ENCODE data around the gene SLC28A3.
A peak's percentile ranks its signal among the peaks of the same experiment; 100 is the strongest.

Gene SLC28A3

GRCh38 chr9:84296146-84296843, 44.3 kb downstream of the SLC28A3 start:
- DNase-seq: no peak

- DNase-seq: no peak
Measured at GRCh38 chr9:84294241-84294950, 46.2 kb downstream of the SLC28A3 start.

DNA sequence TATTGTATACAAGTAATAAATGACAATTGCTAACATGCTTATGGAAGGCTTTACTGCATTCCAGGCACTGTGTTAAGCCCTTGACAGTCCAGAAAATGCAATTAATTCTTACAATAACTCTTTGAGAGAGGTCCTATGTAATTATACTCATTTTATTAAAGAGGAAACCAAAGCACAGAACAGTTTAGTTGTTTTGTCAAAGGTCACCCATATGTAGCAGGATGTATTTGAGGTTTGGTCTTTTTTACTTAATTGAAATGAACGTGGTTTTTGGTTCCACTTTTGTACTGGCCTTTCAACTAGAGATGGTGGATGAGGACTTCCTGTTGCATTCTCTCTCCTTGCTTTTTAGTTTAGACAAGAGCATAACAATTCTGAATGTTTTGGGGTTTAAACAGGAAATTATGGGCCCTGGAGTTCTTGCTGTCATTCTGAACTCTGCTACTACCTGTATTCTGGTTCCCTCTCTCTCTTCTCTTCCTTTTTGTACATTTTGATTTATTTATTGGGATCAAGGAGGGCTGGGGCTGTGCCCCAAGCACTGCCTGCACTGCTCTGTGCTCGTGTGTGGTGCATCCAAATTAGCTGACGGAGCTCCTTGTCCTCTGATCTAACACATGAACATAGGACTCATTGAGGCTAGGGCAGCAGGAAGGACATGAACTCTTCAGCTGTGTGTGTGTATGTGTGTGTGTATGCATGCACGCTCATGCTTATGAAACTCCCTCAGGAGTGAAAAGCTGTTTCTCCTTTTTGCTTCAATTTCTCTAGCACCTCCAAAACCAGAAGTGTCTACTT, 47.4 kb downstream of the SLC28A3 start:
- no peak for DNase-seq

DNA sequence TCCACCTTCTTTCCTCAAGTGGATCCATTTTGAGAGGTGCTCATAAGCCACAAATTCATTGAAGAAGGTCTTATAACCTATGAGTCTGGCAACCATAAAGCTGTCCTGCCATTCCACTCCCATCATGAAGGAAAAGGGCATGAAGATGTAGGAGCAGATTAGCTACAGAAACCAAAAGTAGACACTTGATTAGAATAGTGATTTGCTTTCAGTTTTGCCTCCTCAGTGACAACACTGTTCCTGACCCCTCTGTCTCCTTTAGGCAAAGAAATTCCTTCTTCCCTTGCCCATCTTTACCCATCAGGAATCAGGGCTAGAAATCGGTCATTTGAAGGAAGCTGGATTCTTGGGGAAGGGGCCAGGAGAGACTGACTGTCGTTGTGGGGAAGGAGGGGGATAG, 55.2 kb downstream of the SLC28A3 start:
- no peak for DNase-seq

GRCh38 chr9:84283946-84284345, 56.6 kb downstream of the SLC28A3 start:
- no peak for DNase-seq

GRCh38 chr9:84278130-84278529, 62.4 kb downstream of the SLC28A3 start:
- no peak for DNase-seq

- no peak for DNase-seq
Measured at GRCh38 chr9:84277646-84278045, 62.9 kb downstream of the SLC28A3 start.

- DNase-seq: no peak
Measured at GRCh38 chr9:84276741-84277140, 63.8 kb downstream of the SLC28A3 start.

DNA sequence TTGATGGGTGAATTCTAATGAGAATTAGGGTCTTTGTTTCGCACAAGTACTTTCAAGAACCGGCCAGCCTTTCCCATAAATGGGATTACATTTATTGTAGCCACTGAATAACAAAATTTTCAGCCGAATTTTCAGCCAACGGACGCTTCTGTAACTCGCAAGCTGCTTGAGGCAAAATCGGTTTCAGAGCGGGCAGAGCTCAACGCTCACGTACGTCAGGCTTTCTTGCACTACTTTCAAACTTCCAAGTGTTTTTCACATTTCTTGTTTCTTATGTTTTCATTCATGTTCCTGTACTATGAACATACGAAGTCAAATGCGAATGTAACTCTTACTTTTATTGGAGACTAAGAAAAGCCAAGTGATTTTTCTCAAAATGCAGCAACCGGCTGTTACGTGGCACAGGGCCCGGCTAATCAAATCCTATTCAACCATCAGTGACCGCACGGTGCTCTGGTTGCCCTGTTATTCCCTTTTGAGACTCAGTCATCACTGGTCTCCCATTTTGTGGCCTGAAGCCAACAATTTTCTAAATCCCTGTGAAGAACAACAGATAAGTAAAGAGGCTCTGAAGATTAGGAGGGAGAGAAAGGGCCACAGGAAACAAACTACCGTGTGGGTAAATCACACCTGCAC, 68.5 kb downstream of the SLC28A3 start:
- DNase-seq: no peak

DNA sequence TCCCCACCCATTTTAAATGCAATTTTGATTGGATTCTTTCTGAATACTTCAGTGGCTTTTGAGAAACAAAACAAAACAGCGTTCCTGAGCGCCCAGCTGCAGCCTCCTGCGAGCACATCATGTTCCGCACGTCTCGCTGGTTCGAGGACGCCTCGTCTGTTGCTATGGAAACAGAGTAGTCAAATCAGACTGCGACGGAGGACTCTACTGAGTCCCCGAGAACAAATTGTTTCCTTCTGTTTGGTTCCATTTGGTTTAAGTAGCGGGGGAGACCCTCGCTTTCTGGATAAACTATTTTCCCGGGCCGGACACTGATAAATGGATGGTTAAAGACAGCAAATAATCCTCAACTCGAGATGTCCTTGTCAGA, 69.0 kb downstream of the SLC28A3 start:
- DNase-seq: no peak

GRCh38 chr9:84270847-84271530, 69.6 kb downstream of the SLC28A3 start:
- DNase-seq: no peak

- peak; percentile 37 for DNase-seq
Measured at GRCh38 chr9:84266087-84266561, 74.4 kb downstream of the SLC28A3 start.

DNA sequence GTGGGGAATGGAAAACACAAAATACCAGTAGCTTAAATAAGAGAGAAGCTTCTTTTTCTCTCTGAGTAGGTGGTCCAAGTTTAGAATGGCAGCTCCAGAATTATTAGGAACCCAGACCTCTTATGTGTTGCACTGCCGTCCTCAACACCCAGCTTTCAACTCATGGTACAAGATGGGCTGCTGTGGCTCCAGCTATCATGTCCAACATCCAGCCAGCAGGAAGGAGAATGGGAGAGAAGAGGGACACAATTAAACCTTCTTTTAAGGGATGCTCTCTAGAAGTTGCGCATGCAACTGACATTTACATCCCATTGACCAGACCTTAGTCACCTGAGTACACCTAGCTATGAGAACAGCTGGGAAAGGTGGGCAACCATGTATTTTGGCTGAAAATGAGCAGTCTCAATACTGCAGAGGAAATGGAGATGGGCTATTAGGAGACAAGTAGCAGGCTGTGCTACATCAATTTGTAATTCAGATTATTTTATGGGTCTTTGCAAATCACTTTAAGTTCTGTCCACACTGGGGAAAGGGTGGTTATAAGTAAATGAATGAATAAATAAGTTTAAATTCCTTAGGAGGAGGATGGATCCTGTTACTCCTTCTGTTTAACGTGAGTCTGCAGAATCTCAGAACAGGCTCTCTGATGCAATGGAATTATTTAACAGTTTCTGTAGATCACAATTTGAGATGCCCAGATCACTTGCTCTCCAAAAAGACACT, 76.1 kb downstream of the SLC28A3 start:
- no peak for DNase-seq

GRCh38 chr9:84261070-84261746, 79.3 kb downstream of the SLC28A3 start:
- DNase-seq: peak; percentile 72

DNA sequence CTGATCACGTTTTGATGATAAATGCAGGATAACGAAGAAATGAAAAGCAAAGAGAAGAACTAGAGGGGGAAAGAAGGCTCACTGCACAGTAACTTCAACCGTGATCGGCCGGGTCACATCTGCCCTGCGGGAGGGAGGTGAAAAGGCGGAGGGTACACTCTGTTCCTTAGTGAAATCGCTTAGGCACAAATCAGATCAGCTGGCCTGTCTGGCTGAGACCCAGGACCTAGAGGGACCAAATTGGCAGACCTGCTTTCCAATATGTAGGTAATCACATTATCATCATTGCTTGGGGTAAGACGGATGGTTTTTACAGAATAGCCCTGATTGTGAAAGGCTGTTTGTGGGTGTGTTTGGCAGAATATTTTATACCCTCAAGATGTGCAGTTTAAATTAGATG, 82.2 kb downstream of the SLC28A3 start:
- DNase-seq: no peak

DNA sequence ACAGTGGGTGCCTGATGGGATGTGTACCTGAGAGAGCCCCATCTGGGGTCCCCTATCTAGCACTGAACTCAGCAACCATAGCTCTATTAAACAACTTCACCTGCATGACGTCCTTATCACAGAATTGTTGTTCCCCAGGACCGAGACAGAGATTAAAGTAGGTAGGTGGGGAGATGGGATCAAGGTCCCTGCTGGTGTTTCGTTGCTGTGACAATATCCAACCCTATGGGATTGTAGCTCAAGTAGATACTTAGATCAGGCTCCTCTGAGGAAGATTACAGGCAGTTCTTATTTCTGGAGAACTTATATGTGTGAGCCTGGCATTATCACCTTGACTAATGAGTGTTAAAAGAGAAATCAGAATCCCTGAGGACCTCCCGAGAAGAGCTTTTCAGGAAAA, 84.9 kb downstream of the SLC28A3 start:
- no peak for DNase-seq

- no peak for DNase-seq
Measured at GRCh38 chr9:84254972-84255371, 85.6 kb downstream of the SLC28A3 start.

DNA sequence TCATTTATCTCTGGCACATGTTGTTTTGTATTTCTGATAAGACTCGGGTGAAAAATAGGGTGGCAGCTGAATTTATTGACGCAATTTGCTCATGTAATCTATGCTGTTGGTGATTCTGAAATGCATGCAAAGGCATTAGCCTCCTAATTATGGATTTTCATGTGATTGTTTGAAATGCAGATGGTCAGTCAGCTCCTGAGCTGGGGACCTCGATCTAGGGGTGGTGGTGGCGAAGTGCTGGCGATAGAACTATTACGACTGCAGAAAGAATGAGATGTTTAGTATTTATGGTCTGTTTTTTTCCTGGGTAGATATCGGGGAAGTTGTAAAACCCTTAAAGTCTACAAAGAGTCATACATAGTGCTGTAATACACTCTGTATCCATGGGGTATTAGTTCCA, 88.6 kb downstream of the SLC28A3 start:
- DNase-seq: no peak

DNA sequence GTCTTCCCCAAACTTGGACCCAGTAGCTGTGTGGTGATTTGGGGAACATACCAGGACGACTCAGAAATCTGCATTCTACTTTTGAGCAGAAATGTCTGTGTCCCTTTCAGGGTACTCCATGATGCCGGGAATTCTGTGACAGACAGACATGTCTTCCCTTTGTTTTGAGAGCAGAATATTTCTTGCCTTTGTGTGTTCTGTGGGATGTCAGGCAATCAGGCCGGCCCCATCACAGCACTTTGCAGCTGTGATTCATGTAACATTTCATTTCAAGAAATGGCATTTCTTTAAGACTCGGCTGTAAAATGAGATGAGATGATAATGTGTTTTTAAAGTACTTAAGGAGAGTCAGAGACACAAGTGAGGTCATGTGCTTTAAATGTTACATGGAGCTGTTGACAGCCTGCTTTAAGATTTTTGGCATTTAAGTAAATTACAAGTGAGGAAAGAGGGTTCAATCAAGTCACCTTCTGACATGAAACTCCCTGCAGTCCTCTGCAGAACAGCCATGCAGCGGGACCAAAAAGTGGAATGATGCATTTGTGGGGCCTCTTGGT, 98.7 kb downstream of the SLC28A3 start:
- no peak for DNase-seq

DNA sequence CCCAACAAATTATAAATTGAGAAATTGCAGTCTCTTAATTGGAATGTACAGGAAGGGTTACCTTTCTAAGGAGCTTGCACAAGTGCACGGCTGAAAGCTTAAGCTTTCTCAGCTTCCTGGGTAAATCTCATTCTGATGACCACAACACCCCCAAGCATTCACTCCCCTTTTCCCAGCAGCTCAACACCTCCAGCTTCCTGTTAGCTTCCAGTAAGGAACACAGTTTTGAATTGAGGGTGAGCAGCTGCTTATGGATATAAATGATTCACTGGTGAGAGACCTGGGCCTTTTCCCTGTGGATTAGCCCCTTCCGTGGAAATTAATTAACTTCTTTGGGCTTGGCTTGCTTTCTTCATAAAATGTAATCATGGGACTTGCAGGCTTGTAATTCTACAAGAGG, 101.2 kb downstream of the SLC28A3 start:
- no peak for DNase-seq

DNA sequence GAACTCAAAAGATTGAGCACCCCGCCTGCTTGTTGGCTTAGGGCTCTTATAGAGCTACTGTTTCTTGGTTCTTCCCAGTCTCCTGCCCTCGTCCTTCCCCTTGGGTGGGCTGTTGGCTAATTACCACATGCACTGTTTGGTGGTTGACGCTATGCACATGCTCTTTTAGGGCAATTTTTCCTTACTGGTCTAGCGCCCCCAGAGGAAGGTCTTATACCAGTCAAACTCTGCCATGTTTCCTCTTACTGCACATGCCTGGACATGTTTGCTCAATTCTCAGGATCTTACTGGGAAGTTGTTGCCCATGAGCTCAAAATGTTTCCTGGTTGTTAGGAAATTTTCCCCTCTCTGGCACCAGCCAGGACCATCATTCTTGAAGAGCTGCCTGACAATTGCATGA, 101.9 kb downstream of the SLC28A3 start:
- DNase-seq: no peak
